Colonic mucosa (tissue), 4 donors: ENCODE data around the gene CDH3. TPM values are rescaled to one million over a fixed set of nuclear protein-coding genes. Genes with fewer than 3 reads are reported as not detected.

Experiments used
- DNase-seq: peaks from one replicate; pipeline ENCODE4 v3.0.0-alpha.2; 2020
- H3K27ac ChIP-seq: fragments of 200-600 bp; one replicate; pipeline ENCODE4 v1.8.0; 2021
- H3K27me3 ChIP-seq: fragments of 200-600 bp; one replicate; pipeline ENCODE4 v1.8.0; 2021
- H3K36me3 ChIP-seq: fragments of 200-600 bp; one replicate; pipeline ENCODE4 v1.8.0; 2021
- H3K4me1 ChIP-seq: fragments of 200-600 bp; one replicate; pipeline ENCODE4 v1.8.0; 2021; ENCODE audit warnings: mild to moderate bottlenecking
- H3K4me3 ChIP-seq: fragments of 200-600 bp; one replicate; pipeline ENCODE4 v1.8.0; 2021
- H3K9ac ChIP-seq, 2 donors: one replicate each; pipeline ENCODE4 v1.7.0; 2013; ENCODE audit warnings: control low read depth in 2 of 2, low read depth in 2 of 2, low read length in 2 of 2
- H3K9me3 ChIP-seq: fragments of 200-600 bp; one replicate; pipeline ENCODE4 v1.8.0; 2021
- CTCF ChIP-seq: fragments of 200-600 bp; IDR thresholded peaks from one replicate; pipeline ENCODE4 v1.8.0; 2022; ENCODE audit warnings: antibody characterized with exemption, mild to moderate bottlenecking
- intact Hi-C: fragments of 100-400 bp; cut with DNase I; formaldehyde crosslinking; loops from one replicate; pipeline ENCODE4 v1.14.1; 2022
- total RNA-seq, 2 donors: library from RNA; stranded (reverse); fragmentation: NEBNext Ultra II Directional in 1 of 2; extraction: Animal tissue kit (Norgen Biotek cat#: 25700) in 1 of 2; gene quantifications; one replicate each; pipeline ENCODE4 v1.2.1, GENCODE V29; 2021
- donor health status: healthy.
- donor health status: DM: no; HTN: no; CAD: no.
- donor health status: DM: no; HTN: no; CAD: no.

Gene CDH3
- total RNA-seq, 2 donors from 2014 or later = 3.6 to 3.9 TPM

GRCh38 chr16:68608330-68608729 is 36.8 kb upstream of the CDH3 start:
- H3K9ac ChIP-seq = no peak overlapping the region
- intact Hi-C loops = no loop called here

GRCh38 chr16:68612996-68613395 is 32.1 kb upstream of the CDH3 start:
- Histone ChIP-seq H3K36me3 (no peaks in the 10 kb centered on the region), H3K4me3 (no peak overlapping the region), H3K9me3 (no peaks in the 10 kb centered on the region), H3K27ac (no peak overlapping the region), H3K27me3 (no peaks in the 10 kb centered on the region), H3K4me1 (no peaks in the 10 kb centered on the region), H3K9ac (no peak overlapping the region)
- no peak for DNase-seq
- TF ChIP-seq CTCF = no peak
- intact Hi-C loops = no loop called here

More at GRCh38 chr16:68608330-68608729, 36.8 kb upstream of the CDH3 start:
- H3K4me3 ChIP-seq = no peak overlapping the region
- no peaks in the 10 kb centered on the region for H3K36me3 ChIP-seq
- DNase-seq = no peak
- no peaks in the 10 kb centered on the region for H3K9me3 ChIP-seq
- H3K27ac ChIP-seq = no peak overlapping the region
- H3K4me1 ChIP-seq = no peaks in the 10 kb centered on the region
- no peaks in the 10 kb centered on the region for H3K27me3 ChIP-seq
- TF ChIP-seq CTCF = no peak

- intact Hi-C loops = no loop called here
- no peak overlapping the region for H3K27ac ChIP-seq
- no peak for TF ChIP-seq CTCF
Measured at GRCh38 chr16:68617734-68618133, 27.4 kb upstream of the CDH3 start.

GRCh38 chr16:68626557-68626956 is 18.6 kb upstream of the CDH3 start:
- no peaks in the 10 kb centered on the region for H3K27me3 ChIP-seq
- H3K9ac ChIP-seq = no peak overlapping the region
- no peaks in the 10 kb centered on the region for H3K36me3 ChIP-seq
- intact Hi-C loops = no loop called here
- H3K9me3 ChIP-seq = no peaks in the 10 kb centered on the region
- no peak overlapping the region for H3K27ac ChIP-seq
- H3K4me3 ChIP-seq = no peak overlapping the region
- no peak for TF ChIP-seq CTCF
- no peak for DNase-seq
- H3K4me1 ChIP-seq = no peaks in the 10 kb centered on the region

More at GRCh38 chr16:68617734-68618133, 27.4 kb upstream of the CDH3 start:
- no peak overlapping the region for H3K9ac ChIP-seq
- H3K4me3 ChIP-seq = no peak overlapping the region
- H3K36me3 ChIP-seq = no peaks in the 10 kb centered on the region
- no peak for DNase-seq
- H3K9me3 ChIP-seq = no peaks in the 10 kb centered on the region
- H3K27me3 ChIP-seq = no peaks in the 10 kb centered on the region
- H3K4me1 ChIP-seq = no peaks in the 10 kb centered on the region

- Histone ChIP-seq H3K27me3 (no peaks in the 10 kb centered on the region), H3K9ac (no peak overlapping the region), H3K27ac (no peak overlapping the region), H3K4me1 (no peaks in the 10 kb centered on the region), H3K36me3 (no peaks in the 10 kb centered on the region), H3K9me3 (no peaks in the 10 kb centered on the region), H3K4me3 (no peak overlapping the region)
- no peak for DNase-seq
- no peak for TF ChIP-seq CTCF
- intact Hi-C loops = no loop called here
Measured at GRCh38 chr16:68627951-68628425, 17.1 kb upstream of the CDH3 start.
